Measurements from ENCODE around the gene MYCBPAP.

Gene MYCBPAP

DNA sequence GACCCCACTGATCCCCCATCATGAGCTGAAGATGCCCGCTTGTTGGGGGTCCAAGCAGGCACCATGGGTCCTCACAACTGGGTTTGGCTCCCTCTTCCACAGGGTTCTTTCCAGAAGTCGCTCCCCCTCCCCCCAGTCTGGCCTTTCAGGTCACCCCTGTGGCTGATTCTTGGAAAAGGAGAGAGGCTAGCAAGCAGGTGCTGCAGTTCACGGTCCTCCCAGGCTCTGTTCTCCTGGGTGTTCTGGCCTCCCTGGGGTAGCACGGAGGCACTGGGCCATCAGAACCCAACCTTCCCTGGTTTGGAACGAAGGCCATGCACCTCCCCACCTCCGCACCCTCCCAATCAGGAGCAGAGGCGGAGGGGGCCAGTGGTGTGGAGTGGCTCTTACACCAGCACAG, 71.2 kb downstream of the MYCBPAP start:
- in situ Hi-C loops (cut with HindIII; ENCODE audit: low pct_ligation_motif_present, low sequenced_read_pairs) = no loop called here
- TF ChIP-seq, protein P1, sequence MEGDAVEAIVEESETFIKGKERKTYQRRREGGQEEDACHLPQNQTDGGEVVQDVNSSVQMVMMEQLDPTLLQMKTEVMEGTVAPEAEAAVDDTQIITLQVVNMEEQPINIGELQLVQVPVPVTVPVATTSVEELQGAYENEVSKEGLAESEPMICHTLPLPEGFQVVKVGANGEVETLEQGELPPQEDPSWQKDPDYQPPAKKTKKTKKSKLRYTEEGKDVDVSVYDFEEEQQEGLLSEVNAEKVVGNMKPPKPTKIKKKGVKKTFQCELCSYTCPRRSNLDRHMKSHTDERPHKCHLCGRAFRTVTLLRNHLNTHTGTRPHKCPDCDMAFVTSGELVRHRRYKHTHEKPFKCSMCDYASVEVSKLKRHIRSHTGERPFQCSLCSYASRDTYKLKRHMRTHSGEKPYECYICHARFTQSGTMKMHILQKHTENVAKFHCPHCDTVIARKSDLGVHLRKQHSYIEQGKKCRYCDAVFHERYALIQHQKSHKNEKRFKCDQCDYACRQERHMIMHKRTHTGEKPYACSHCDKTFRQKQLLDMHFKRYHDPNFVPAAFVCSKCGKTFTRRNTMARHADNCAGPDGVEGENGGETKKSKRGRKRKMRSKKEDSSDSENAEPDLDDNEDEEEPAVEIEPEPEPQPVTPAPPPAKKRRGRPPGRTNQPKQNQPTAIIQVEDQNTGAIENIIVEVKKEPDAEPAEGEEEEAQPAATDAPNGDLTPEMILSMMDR (IDR thresholded peaks at IDR 0.05; ENCODE audit: low read depth, low read length, missing control alignments) = no peak
- no peak for DNase-seq

GRCh38 chr17:50580646-50581045, 72.4 kb downstream of the MYCBPAP start:
- H3K27ac ChIP-seq = no peak overlapping the region
- TF ChIP-seq, protein P1 (IDR thresholded peaks at IDR 0.05; ENCODE audit: low read depth, low read length, missing control alignments) = no peak
- in situ Hi-C loops (cut with HindIII; ENCODE audit: low pct_ligation_motif_present, low sequenced_read_pairs) = no loop called here

More for the DNA sequence above, 71.2 kb downstream of the MYCBPAP start:
- Histone ChIP-seq H3K4me3 (ENCODE audit: low read depth, low read length) (no peak overlapping the region), H3K27me3 (replicated peaks) (peaks cover 7% of the 10 kb centered on the region), H3K27ac (no peak overlapping the region), H3K36me3 (replicated peaks) (no peaks in the 10 kb centered on the region)

More at GRCh38 chr17:50580646-50581045, 72.4 kb downstream of the MYCBPAP start:
- no peak for DNase-seq
- Histone ChIP-seq H3K36me3 (replicated peaks) (no peaks in the 10 kb centered on the region), H3K4me3 (ENCODE audit: low read depth, low read length) (no peak overlapping the region), H3K27me3 (replicated peaks) (peaks cover 12% of the 10 kb centered on the region)
